Stimulated activated CD4-positive, alpha-beta T cell treated with anti-CD3 and anti-CD28 coated beads, TNF-alpha, amount 100 ng/mL, for 24 hours (primary cell): ENCODE data around the gene ACRBP.
A peak's percentile ranks its signal among the peaks of the same experiment; 100 is the strongest.

Experiments used
- DNase-seq, 3 experiments: peaks; one replicate each; pipeline ENCODE4 v3.0.0-alpha.2; 2020; ENCODE audit warnings: low read depth in 3 of 3

ACRBP gene

GRCh38 chr12:6647083-6647604 is at the start of gene ACRBP:
ACRBP (minus strand) TSS chr12:6647432; CDS start chr12:6647366, 66 bp downstream.
- peak in 1 of 3 experiments; percentile 46 for DNase-seq

DNA sequence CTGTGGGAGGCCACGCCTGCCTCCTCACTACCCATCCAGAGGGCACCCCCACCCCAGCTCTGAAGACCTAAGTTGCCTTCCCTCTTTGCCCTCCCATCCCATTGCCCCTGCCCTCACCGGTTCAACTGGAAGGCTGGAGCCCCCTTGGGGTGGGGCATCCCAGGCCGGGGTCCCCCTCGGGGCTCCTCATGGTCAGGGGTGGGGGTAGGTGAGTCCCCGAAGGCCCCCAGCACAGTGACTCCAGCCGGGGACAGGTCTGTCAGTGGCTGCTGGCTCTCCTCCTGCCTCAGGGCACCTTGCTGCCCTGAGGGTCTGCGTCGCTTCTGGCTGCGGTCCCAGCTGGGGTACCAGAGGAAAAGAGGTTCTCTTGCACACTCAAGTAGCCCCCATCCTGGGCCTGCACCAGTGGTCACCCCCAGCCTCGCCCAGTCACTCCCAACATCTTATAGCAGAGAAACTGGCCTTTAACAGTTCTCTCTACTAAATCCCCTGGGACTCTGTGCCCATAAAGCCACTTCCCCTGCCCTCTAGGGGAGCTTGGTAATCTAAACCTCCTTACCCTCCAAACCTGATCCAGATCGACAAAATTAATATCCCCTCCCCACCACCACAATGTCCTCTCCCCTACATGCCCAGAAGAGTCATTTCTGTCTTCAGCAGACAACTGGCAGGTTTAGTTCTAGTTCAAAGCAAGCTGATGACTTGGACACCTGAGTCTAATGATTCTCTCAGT is 48.2 kb upstream of the ACRBP start:
- no peak for DNase-seq

DNA sequence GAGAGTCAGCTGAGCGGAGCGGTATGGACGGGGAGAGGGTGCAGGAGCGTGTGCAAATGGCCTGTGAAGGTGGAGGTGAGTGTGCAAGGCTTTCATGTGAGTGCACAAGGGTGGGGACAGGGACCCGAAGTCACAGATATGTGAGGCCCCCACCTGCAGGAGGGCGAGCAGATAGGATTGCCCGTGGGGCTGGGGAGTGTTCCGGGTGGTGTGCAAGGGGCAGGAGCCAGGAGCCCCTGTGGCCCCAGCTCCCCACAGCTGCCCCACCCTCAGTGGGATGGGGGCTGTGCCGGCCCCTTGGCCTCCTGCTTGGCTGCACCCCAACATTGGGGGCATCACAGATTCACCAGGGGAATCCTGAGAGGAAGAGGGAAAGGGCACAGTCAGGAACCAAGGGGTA is 47.5 kb upstream of the ACRBP start:
- no peak for DNase-seq

DNA sequence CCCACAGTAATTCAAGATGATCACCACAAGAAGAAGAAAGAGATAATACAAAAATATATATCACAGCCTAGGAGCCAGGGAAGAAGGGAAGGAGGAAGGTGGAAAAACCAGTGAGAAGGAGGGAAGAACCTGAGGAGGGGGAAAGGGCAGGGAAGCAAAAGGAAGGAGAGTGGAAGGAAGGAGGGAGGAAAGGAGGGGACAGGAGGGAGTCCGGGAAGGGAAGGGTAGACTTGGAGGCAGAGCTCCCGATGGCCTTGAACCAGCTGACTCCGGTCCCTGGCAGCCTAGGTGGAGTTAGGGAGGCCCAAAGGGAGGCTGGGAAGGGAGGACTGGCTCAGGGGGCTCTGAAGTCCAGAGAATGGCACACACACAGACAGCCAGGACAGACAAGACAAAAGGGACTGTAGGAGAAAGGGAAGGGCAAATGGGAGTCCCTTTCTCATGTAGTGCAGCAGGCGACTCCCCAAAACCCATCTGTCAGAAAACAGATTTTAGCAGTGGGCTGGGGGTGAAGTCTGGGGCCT is 46.7 kb upstream of the ACRBP start:
- no peak for DNase-seq

GRCh38 chr12:6692888-6693287 is 45.7 kb upstream of the ACRBP start:
- no peak for DNase-seq

GRCh38 chr12:6691473-6691872 is 44.2 kb upstream of the ACRBP start:
- no peak for DNase-seq

DNA sequence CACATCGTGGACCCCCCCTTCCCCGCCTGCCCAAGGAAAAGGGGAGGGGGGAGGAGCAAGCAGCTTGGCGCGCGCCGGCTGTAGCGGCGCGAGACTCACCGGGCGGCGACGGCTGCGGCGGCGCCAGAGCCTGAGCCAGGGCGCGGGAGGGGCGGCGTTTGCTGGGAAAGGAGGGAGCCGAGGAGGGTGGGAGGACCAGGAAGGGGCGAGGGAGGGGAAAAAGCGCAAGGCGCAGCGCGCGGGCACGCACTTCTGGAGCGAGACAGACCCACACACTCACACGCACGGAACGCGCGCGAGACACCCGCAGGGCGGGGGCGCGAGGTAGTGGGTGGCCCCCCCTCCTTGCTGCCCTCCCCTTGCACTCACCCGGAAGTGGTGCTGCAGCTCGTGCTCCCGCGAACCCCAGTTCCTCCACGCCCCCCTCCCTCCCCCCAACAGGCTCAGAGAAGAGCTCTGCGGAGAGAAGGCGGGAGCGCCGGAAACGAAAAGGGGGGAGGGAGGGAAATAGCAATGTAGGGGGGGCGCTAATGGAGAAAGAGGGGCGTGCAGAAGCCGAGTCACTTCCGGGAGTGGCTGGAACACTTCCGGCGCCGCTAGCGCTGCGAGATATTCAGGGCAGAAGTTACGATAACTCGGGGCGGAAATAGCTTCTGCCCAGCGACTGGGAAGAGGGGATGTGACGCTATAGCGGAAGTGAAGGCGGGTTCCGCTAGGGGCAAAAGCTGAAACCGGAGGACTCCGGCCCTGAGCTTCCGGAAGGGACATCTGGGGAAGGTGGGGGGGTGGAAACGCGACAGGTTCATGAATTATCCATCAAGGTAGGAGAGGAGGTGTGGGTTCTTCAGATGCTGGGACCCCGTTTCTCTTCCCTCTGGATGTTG is 42.0 kb upstream of the ACRBP start, which contains the start of gene ZNF384:
TSS of gene ZNF384 (minus strand) at position 377 of the 884 bp plus-strand sequence. CDS start 9,855 bp downstream, outside the sequence.
- DNase-seq, result peak; percentile 88 to 92 (median 92)

GRCh38 chr12:6688543-6688998 is 41.3 kb upstream of the ACRBP start:
- no peak for DNase-seq

- no peak for DNase-seq
These were observed 38.6 kb upstream of the ACRBP start for GRCh38 chr12:6685814-6686213.

GRCh38 chr12:6684609-6685008 is 37.4 kb upstream of the ACRBP start:
- peak in 1 of 3 experiments; percentile 41 for DNase-seq

- no peak for DNase-seq
These were observed 29.7 kb upstream of the ACRBP start for GRCh38 chr12:6676962-6677361.

DNA sequence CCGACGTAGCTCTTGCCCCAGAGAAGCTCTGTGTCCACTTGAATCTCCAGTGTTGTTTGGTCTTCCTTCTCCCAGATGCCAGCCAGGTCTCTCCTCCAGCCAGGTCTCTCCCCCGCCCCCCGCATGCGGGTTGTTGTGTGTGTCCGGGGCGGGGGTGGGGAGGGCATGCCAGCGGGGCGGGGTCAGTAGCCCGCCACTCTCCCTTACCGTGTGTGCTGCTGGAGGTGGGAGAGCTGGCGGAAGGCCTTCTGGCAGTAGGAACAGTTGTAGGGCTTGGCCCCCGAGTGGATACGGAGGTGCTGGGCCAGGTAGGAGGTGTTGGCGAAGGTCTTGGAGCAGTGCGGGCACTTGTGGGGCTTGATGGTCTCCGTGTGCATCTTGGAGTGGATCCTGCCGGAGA is 24.9 kb upstream of the ACRBP start:
- DNase-seq, result no peak

- no peak for DNase-seq
These were observed 20.5 kb upstream of the ACRBP start for GRCh38 chr12:6667559-6668210.

DNA sequence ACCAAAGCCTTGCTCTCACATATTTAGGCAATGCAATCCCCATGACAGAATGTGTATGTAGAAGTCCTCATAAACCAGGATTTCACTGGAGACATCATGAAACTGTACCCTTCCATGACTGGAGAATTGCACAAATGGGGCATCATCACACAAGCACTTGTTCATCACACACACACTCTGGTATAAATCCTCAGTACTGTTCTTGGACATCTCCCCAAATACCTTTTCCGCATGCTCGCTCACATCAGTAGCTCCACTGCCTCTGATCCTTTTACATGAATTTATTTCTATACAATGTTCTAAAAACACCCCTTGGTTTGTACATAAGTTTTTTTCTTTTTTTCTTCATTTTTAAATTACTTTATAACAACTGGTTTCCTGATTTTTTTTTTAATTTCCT is 19.0 kb upstream of the ACRBP start:
- no peak for DNase-seq

DNA sequence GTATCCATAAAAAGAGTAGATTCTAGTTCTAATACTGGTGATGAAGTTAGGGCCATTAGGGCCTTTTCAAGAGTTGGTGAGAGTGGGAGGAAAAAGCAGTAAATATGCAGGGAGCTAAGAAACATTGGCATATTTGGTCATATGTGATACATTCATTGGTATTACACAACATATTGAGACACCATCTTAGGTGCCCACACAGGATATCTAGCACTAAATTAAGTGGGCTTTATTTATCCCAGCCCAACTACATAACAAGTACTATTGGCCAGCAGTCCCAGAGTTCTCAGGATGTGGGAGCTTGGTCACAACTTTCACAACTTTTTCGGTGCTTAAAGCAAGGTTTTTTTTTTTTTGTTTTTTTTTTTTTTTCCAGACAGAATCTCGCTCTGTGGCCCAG is 17.7 kb upstream of the ACRBP start:
- DNase-seq, result no peak

DNA sequence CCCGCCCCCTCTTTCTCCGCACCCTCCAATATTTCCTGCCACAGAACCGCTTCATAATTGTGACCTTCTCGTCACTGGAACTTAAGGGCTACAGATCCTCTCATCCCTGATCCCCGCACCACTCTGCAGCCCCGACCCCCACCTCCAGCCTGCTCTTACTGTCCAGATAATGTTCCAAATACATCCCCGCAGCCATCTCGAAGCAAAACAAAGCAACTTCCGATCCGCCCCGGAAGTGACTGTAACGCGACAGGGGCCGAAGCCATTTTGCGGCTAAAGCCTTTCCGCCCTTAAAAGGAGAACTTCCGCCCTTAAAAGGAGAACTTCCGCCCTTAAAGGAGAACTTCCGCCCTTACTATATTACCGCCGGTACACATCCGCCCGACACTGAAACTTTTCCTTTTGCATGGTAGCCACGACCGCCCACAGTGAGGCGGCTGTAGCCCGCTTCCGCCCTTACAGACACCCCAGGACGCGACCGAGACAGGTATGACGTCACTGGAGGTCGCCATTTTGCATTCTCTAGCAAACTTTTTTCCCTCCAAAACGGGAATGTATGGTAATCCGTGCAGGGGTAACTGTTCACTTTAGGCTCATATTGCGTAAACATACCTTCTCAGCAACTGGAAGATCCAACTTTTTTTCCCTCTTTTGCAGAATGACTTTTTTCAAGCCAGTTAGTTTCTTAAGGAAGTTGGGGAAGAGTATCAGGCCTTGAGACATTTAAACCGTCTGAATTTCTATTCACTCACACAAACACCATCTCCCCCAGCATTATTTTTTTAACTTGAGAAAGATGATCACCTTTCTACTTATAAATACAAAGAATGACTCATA is 15.9 kb upstream of the ACRBP start, which contains the start of gene ING4:
TSS of gene ING4 (minus strand) at position 214 of the 837 bp plus-strand sequence. CDS start at position 196, 18 bp downstream.
- DNase-seq, result peak; percentile 83 to 95 (median 93)

DNA sequence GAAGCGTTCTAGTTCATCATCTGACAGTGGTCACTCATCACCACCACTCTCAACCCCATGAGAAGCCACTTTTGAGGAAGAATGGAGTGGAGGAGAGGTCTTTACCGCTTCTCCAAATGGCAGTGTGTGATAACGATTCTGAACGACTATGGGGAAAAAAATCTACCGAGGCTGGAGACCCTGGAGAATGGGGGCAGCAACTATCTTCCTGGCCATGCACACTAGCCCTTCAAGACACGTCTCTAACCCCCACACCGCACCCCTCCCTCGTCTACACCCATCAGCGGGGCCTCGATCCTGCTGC is 15.3 kb upstream of the ACRBP start:
- no peak for DNase-seq

- no peak for DNase-seq
These were observed 6.8 kb upstream of the ACRBP start for GRCh38 chr12:6653987-6654386.

DNA sequence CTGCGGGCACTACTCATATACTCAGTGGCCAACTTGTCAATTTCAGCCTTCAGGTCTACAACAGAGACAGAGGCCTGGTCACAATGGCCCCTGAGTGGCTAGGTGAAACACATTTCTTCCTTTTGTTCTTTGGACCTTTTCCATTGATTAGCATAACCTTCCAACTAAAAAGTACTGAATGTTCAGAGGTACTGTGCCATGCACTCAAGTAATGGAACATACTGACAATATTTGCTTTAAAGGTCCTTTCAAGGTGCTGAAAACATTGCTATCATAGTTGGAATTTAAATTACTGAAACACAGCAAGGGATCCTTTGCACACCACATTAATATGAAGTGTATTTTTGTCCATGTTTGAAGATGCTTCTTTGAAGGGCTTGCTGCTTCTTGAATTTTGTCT is 6.1 kb upstream of the ACRBP start:
- DNase-seq, result no peak

DNA sequence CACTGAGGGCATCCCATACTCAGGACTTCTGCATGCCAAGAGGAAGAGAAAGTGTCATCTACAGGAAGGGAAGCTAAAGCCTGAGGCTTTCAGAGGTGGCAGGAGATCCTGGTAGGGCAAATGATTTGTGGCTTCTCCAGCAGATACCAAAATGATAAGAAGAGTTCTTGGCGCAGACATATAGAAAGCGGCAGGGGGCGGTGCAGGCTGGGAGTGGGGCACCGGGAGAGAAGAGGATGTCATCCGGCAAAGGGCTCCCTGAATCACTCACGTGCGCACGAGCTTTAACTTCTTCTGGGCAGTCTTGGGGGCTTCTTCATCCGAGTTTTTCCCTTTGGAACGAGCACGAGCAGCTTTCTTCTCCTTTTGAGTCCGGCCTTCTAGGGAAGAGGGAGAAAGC is 5.2 kb upstream of the ACRBP start:
- DNase-seq, result no peak

- DNase-seq, result no peak
These were observed 3.6 kb upstream of the ACRBP start for GRCh38 chr12:6650832-6651231.
